HPDE6-E6E7 (cell line): Measurements from ENCODE around the gene VIPR2.

Experiments
- DNase-seq: peaks from one replicate; pipeline ENCODE4 v3.0.0; 2011; ENCODE audit warnings: missing footprints; ENCODE audit errors: extremely low spot score

The VIPR2 gene

DNA sequence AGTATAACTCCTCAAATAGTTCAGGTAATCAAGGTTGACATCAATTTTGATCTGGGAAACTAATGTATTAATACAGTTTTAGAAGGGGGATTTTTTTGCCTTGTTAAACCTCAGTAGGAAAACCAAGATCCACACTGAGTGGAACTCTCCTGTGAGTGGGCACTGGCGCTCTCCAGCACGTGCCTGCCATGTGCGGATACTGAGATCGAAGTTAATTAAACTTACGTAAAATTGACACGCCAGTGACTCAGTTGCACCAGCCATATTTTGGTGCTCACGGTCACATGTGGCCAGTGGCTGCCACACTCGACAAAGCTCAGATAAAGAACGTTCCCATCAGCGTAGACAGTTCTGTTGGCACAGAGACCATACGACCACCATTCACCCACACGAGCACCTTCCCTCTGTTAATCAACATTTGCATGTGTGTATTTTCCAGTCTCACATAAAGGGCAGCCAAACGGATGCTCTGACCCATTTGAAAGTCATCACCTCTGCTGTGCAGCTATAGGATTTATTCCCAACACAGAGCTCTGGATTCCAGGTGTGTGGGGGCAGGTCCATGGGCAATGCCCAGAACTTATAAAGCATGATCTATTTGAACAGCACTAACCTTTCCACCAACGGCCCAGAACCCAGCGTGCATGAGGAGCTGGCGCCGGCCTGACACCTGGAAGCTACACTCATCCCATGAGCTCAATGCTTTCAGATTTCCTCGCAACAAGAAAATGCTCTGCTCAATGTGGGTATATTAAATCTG is 77.7 kb downstream of the VIPR2 start:
- no peak for DNase-seq

- no peak for DNase-seq
These were observed 78.7 kb downstream of the VIPR2 start for GRCh38 chr7:159065852-159066480.

- DNase-seq, result no peak
These were observed 79.7 kb downstream of the VIPR2 start for GRCh38 chr7:159064816-159065510.

GRCh38 chr7:159064121-159064815 is 80.4 kb downstream of the VIPR2 start:
- DNase-seq, result no peak

GRCh38 chr7:159063046-159063840 is 81.4 kb downstream of the VIPR2 start:
- DNase-seq, result no peak

DNA sequence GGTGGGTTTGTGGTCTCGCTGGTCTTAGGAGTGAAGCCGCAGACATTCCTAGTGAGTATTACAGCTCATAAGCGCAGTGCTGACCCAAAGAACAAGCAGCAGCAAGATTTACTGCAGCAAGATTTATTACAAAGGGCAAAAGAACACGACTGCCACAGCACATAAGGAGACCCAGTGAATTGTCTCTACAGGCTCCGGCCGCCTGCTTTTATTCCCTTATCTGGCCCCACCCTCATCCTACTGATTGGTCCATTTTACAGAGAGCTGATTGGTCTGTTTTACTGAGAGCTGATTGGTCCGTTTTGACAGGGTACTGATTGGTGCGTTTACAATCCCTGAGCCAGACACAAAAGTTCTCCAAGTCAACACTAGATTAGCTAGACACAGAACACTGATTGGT is 82.1 kb downstream of the VIPR2 start:
- no peak for DNase-seq

- DNase-seq, result no peak
These were observed 82.9 kb downstream of the VIPR2 start for GRCh38 chr7:159061674-159062212.

DNA sequence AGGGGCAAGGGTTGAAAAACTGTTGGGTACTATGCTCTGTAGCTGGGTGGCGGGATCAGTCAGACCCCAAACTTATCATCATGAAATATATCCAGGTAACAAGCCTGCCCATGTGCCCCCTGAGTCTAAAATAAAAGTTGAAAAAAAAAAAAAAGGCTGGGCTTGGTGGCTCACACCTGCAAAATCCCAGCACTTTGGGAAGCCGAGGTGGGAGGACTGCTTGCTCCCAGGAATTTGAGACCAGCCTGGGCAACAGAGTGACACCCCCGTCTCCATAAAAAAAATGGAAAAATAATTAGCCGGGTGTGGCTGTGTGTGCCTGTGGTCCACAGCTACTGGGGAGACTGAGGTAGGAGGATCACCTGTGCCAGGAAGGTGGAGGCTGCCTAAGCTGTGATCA is 83.5 kb downstream of the VIPR2 start:
- DNase-seq, result no peak

GRCh38 chr7:159060440-159060839 is 84.2 kb downstream of the VIPR2 start:
- DNase-seq, result no peak

DNA sequence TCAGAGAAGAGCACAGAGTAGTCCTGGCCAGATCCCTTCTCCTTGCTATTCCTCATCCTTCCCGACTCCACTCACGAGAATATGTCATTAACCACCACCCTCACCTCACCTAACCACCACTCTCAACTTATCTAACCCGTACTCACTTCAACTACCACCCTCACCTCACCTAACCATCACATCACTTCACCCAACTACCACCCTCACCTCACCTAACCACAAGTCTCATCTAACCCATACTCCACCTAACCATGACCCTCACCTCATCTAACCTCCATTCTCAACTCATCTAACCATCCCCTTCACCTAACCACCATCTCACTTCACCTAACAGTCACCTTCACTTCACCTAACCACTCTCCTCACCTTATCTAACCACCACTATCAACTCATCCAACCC is 85.0 kb downstream of the VIPR2 start:
- no peak for DNase-seq

DNA sequence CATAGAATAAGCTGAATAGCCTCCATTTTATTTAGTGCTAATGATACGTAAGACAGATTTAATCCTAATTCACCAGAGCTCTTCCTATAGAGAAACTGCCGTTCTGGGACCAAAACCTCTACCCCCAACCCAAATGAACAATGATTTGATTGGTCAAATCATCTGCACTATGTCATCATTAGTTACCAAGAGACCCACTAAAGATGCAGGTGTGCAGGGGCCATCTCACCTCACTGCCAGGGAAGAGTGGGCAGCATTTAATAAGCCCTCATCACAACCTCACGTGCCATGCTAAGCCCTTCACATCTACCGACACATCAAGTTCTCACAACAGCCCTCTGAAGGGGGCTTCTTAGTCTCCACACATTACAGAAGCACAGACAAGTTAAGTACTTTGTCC is 87.0 kb downstream of the VIPR2 start:
- DNase-seq, result no peak

DNA sequence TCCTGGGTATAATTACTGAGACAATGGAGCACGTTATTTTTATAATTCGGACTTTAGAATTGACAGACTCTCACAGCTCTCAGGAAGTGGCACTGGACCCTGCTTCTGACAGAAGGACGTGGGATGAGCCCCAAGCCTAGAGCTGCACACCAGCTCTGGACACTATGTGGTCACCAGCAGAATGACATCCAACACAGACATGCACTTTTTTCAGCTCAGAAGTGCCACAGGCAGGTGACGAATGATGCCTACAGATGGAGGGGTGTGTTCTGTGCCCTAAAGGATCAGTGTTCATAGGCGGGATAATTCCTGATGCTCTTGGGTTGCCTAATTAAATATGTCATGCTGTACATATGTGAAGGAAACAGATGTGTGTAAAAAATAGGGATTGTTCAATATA is 87.9 kb downstream of the VIPR2 start:
- no peak for DNase-seq

DNA sequence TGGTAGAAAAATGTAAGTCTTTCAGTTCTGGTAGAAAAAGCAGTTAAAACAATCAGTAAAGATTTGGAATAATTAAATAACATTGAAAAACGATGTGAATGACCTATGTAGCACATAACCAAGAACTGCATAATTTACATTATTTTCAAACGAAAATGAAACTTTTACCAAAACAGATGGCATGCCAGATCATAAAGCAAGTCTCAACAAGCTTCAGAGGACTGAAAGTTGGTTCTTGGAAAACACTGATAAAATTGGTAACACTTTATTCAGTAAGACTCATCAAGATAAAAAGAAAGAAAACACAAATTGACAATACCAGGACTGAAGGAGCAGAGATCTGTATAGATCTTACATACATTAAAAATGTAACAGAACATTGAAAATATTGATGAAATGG is 92.8 kb downstream of the VIPR2 start:
- DNase-seq, result no peak

DNA sequence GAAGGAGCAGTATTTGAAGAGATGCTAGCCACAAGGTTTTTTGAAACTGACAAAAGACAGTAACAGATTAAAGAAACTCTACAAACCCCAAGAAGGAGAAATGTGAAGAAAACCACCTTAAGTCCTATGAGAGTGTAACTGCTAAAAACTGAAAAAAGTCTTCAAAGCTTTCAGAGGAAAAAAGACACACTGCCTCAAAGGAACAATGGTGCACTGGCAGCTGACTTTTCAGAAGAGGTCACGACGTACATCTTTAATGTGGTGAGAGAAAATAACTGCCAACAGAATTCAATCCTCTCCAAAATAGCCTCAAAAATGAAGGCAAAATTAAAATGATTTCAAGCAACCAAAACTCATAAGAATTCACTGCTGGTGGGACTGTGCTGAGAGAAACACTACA is 94.0 kb downstream of the VIPR2 start:
- DNase-seq, result no peak

DNA sequence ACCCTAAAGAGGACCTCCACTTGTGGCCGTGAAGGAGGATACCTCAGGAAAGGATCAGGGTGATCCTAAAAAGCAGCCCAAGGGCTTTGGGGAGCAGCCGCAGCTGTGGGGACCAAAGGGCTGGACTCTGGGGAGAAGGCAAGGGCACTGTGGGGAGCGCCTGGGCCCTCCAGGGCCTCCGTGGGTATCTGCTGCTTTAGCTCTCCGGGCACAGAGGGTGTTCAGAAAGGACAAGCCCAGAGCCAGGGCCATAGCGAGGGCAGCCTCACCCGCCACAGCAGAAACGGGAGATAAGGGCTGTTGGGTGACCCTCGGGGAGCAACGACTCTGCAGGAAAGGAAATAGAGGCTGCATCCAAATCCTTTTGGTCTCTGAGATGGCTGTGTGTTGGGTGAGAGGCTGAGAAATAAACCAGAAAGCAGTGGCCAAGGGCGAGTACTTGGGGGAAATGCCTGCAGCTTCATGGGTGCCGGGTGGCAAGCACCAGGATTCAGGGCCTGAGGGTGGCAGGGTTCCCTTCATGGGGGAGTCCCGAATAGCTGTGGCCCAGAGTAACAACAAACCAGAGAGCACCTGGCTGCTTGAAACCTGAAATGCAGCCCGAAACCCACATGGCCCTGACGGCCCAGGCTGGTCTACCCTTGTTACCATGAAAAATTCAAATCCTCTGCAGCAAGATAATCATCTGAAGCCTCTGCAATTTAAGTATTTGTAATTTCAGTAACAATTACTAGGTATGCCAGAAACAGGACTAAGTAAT is 95.2 kb downstream of the VIPR2 start:
- no peak for DNase-seq

GRCh38 chr7:159048656-159049055 is 96.0 kb downstream of the VIPR2 start:
- DNase-seq, result no peak

DNA sequence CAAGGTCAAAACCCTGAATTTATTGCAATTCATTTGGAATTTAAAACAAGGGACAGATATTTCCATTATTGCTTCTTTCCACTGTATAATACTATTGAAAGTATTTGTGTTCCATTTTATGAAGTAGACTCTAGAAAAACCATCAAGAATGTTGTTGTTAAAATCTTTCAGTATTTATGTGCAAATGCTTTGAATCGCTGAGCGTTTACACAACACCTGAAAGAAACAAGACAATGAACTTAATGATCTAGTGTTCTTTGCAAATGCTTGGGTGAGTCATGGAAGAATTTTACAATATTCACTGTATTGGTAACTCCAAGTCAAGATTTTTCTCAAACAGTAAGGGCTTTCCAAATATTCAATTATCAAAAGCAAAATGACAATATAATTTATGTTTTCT is 97.1 kb downstream of the VIPR2 start:
- no peak for DNase-seq

- DNase-seq, result no peak
These were observed 98.4 kb downstream of the VIPR2 start for GRCh38 chr7:159046300-159046699.

GRCh38 chr7:159045839-159046238 is 98.8 kb downstream of the VIPR2 start:
- DNase-seq, result no peak

DNA sequence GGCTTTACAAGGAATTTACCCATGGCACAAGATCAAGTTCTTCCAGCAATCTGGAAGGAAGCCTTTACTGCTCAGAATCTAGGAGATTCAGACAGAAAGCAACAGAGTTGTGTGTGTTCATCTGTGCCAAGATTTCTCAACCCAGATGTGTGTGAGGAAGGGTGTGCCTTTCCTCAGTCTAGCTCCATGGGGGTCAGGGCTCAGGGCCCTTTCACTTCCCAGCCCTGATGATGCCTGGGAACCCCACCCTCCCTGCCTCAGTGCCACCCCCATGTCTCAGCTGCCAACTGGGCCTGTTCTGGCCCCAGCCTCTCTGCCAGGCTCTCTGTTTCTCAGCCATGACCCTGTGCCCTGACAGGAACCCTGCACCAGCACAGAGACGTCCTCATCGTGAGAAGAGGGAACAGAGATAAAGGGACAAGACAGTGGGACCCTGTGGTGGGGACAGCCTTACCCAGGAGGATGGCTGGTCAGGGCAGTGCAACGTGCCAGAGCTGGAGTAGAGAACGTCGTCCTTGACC is 102.0 kb downstream of the VIPR2 start:
- no peak for DNase-seq
